ENCODE results near the gene STOX2. TPM values are rescaled to one million over a fixed set of nuclear protein-coding genes. Genes with fewer than 3 reads are reported as not detected.

STOX2 gene
- total and polyA plus RNA-seq, 11 donors, result 2.8 to 19.6 (median 13.1) TPM

DNA sequence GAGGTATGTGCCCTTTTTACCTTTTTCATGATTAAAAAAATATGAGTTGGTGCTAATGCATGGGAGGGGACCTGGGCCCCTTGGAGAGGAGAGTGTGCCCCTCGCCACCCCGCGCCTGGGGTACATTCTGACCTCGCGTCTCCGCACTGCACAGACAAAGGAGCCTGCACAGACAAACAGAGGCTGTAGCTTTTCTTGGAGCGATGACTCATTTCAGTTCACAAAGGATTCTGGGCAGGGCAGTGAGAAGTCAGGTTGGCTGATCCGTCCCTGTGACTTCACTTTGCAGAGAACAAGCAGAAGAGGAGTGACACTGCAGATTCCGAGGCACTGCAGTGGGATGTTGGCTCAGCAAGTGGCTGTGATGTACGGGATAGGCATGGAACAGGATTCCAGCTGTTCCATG, 82.9 kb downstream of the STOX2 start:
- DNase-seq, result peak; percentile 67 to 88 (median 82)
- Histone ChIP-seq H3K27me3 (no peaks in the 10 kb centered on the region), H3K4me1 (peaks cover 0 to 72% (median 22%) of the 10 kb centered on the region in 12 donors), H3K27ac (peak overlapping the region; percentile 63 to 94 (median 86)), H3K4me3 (peak overlapping the region; percentile 12 to 56 (median 48)), H3K9me3 (no peaks in the 10 kb centered on the region), H3K36me3 (no peaks in the 10 kb centered on the region)
- ATAC-seq, result peak; percentile 90 to 94 (median 92)
- WGBS, 4 donors, result 1 to 12% (median 5%) methylated on average over 10 of the region's 10 CpGs
- intact Hi-C loops (cut with DNase I), result loop anchor here in 8 of 10 donors (1.0 to 10.0 kb wide), 9 partner anchors 26 to 153 kb away; partner anchors contain the start of gene STOX2 (in 8 of the 8)
- TF ChIP-seq CTCF (IDR thresholded peaks at IDR 0.05) (no peak), POLR2A (IDR thresholded peaks at IDR 0.05) (peak in 1 of 2 donors; percentile 73)

DNA sequence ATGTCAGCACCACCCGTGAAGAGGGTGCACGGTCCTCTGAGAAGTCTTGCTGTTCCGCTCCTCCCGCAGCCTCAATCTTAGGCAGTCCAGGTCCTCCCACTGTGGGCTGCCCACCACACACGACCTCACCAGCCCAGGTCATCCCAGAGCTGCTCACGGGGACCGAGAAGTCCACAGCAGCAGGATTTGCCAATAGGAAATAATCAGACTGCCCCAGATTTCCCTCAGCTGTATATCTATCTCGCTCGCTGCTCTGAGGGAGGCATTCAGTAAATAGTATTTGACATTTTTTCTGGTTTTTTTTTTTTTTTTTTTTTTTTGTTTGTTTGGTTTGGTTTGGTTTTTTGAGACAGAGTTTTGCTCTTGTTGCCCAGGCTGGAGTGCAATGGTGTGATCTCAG, 83.8 kb downstream of the STOX2 start:
- intact Hi-C loops (cut with DNase I), result loop anchor here in 8 of 10 donors (1.0 to 10.0 kb wide), 8 partner anchors 27 to 154 kb away; partner anchors contain the start of gene STOX2 (in 7 of the 8)
- ATAC-seq, result peak in 1 of 4 donors; percentile 5
- peak overlapping the region in 10 of 12 donors; percentile 35 to 56 (median 50) for H3K4me3 ChIP-seq

DNA sequence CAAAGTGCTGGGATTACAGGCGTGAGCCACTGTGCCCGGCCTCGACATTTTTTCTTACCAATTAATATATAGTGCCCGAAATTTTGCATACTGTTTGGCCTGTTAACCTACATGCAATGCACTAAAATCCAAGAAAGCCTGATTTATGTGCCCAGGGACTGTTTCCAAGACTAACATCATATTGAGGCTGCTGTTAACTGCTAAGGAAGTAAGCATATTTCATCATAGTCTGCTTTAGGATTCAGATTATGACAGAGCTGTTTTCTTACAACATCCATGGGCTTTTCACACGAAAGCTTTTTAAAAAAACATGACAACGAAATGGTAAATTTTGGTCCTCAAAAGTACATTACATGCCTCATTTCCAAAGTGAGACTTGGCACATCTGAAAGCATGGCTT, 84.4 kb downstream of the STOX2 start:
- H3K4me3 ChIP-seq, result peak overlapping the region in 1 of 12 donors; percentile 53
- WGBS, 4 donors, result 74 to 87% (median 82%) methylated on average over 6 of the region's 6 CpGs

More for the DNA sequence above, 83.8 kb downstream of the STOX2 start:
- WGBS, 4 donors, result 46 to 59% (median 53%) methylated on average over 9 of the region's 9 CpGs
- H3K27me3 ChIP-seq, result no peaks in the 10 kb centered on the region
- peak overlapping the region; percentile 42 to 94 (median 86) for H3K27ac ChIP-seq
- no peaks in the 10 kb centered on the region for H3K9me3 ChIP-seq
- H3K36me3 ChIP-seq, result no peaks in the 10 kb centered on the region
- no peak for TF ChIP-seq CTCF (IDR thresholded peaks at IDR 0.05)
- TF ChIP-seq POLR2A (IDR thresholded peaks at IDR 0.05), result no peak
- H3K4me1 ChIP-seq, result peaks cover 0 to 63% (median 21%) of the 10 kb centered on the region in 12 donors
- no peak for DNase-seq

More for the DNA sequence above, 84.4 kb downstream of the STOX2 start:
- H3K36me3 ChIP-seq, result no peaks in the 10 kb centered on the region
- intact Hi-C loops (cut with DNase I), result loop anchor here in 8 of 10 donors (2.0 to 10.0 kb wide), 7 partner anchors 82 to 155 kb away; partner anchors contain the start of gene STOX2 (in 7 of the 8)
- H3K4me1 ChIP-seq, result peaks cover 0 to 57% (median 21%) of the 10 kb centered on the region in 12 donors
- ATAC-seq (no peak), DNase-seq (no peak)
- H3K27me3 ChIP-seq, result no peaks in the 10 kb centered on the region
- peak overlapping the region in 7 of 12 donors; percentile 63 to 94 (median 89) for H3K27ac ChIP-seq
- H3K9me3 ChIP-seq, result no peaks in the 10 kb centered on the region
- no peak for TF ChIP-seq POLR2A (IDR thresholded peaks at IDR 0.05)
- TF ChIP-seq CTCF (IDR thresholded peaks at IDR 0.05), result no peak
